Right atrium auricular region (tissue), 2 donors: ENCODE data around the gene SLC9A1. TPM values are rescaled to one million over a fixed set of nuclear protein-coding genes. Genes with fewer than 3 reads are reported as not detected.

Source experiments
- DNase-seq: peaks from one replicate; pipeline ENCODE4 v3.0.0-alpha.2; 2019; ENCODE audit warnings: low spot score
- H3K27ac ChIP-seq, 2 donors: fragments of 200-600 bp; sonication (generic); 1 replicate in 1 of 2; 2 replicates in 1 of 2; pipeline ENCODE4 v1.5.1; 2016 to 2019
- H3K27me3 ChIP-seq, 2 donors: fragments of 200-600 bp; sonication (generic); one replicate each; pipeline versions ENCODE4 v1.5.1 to v1.6.0; 2017 to 2019
- H3K36me3 ChIP-seq: fragments of 200-600 bp; sonication (generic); one replicate; pipeline ENCODE4 v1.5.1; 2016
- H3K4me1 ChIP-seq, 2 donors: fragments of 200-600 bp; sonication (generic); one replicate each; pipeline versions ENCODE4 v1.5.1 to v1.6.0; 2017 to 2019
- H3K4me3 ChIP-seq, 2 donors: fragments of 200-600 bp; sonication (generic); 1 replicate in 1 of 2; 2 replicates in 1 of 2; pipeline ENCODE4 v1.5.1; 2017 to 2019; ENCODE audit warnings: mild to moderate bottlenecking in 1 of 2, moderate library complexity in 1 of 2
- H3K9me3 ChIP-seq, 2 donors: fragments of 200-600 bp; sonication (generic); one replicate each; pipeline ENCODE4 v1.5.1; 2019
- total RNA-seq, 2 donors: library from RNA; depleted of rRNA; stranded (reverse); fragments of >200 nt; gene quantifications; one replicate each; pipeline ENCODE4 v1.1.0, GENCODE V29; 2016
- TF ChIP-seq, protein P1 (sequence below), 2 donors: fragments of 200-600 bp; sonication (generic); IDR thresholded peaks; one replicate each; pipeline ENCODE4 v1.5.1; 2019; ENCODE audit warnings: antibody characterized with exemption in 2 of 2

Gene SLC9A1
- total RNA-seq, 2 donors from 2014 or later = 20.0 to 28.3 TPM

- Histone ChIP-seq H3K36me3 (no peaks in the 10 kb centered on the region), H3K27me3 (no peaks in the 10 kb centered on the region), H3K27ac (peak overlapping the region; percentile 90 to 91), H3K9me3 (no peaks in the 10 kb centered on the region), H3K4me1 (peaks cover 0 to 60% of the 10 kb centered on the region in 2 donors), H3K4me3 (peak overlapping the region; percentile 65 to 82)
- TF ChIP-seq, protein P1, sequence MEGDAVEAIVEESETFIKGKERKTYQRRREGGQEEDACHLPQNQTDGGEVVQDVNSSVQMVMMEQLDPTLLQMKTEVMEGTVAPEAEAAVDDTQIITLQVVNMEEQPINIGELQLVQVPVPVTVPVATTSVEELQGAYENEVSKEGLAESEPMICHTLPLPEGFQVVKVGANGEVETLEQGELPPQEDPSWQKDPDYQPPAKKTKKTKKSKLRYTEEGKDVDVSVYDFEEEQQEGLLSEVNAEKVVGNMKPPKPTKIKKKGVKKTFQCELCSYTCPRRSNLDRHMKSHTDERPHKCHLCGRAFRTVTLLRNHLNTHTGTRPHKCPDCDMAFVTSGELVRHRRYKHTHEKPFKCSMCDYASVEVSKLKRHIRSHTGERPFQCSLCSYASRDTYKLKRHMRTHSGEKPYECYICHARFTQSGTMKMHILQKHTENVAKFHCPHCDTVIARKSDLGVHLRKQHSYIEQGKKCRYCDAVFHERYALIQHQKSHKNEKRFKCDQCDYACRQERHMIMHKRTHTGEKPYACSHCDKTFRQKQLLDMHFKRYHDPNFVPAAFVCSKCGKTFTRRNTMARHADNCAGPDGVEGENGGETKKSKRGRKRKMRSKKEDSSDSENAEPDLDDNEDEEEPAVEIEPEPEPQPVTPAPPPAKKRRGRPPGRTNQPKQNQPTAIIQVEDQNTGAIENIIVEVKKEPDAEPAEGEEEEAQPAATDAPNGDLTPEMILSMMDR (IDR thresholded peaks at IDR 0.05) = no peak
- no peak for DNase-seq
Measured at GRCh38 chr1:27153927-27154358, 982 bp downstream of the SLC9A1 start.

DNA sequence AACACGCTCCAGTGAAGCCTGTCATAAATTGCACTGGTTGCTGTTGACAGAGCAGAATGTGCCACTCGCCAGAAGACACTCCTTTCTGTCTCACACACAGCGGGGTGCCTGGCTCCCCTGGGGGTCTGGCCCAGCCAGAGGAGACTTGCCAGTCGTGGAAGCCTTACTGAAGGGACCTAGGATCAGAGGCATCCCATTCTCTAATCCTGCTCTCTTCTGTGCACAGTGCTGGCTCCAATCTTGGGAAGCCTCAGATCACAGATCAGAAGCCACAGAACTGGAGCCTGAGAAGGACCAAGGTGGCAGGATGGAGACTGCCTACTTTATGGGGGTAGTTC is 1.4 kb downstream of the SLC9A1 start:
- no peaks in the 10 kb centered on the region for H3K9me3 ChIP-seq
- H3K36me3 ChIP-seq = no peaks in the 10 kb centered on the region
- no peaks in the 10 kb centered on the region for H3K27me3 ChIP-seq
- DNase-seq = no peak
- peak overlapping the region; percentile 14 to 82 for H3K4me3 ChIP-seq
- peaks cover 0 to 65% of the 10 kb centered on the region in 2 donors for H3K4me1 ChIP-seq
- H3K27ac ChIP-seq = peak overlapping the region; percentile 90 to 91
- TF ChIP-seq, protein P1 (IDR thresholded peaks at IDR 0.05) = no peak

DNA sequence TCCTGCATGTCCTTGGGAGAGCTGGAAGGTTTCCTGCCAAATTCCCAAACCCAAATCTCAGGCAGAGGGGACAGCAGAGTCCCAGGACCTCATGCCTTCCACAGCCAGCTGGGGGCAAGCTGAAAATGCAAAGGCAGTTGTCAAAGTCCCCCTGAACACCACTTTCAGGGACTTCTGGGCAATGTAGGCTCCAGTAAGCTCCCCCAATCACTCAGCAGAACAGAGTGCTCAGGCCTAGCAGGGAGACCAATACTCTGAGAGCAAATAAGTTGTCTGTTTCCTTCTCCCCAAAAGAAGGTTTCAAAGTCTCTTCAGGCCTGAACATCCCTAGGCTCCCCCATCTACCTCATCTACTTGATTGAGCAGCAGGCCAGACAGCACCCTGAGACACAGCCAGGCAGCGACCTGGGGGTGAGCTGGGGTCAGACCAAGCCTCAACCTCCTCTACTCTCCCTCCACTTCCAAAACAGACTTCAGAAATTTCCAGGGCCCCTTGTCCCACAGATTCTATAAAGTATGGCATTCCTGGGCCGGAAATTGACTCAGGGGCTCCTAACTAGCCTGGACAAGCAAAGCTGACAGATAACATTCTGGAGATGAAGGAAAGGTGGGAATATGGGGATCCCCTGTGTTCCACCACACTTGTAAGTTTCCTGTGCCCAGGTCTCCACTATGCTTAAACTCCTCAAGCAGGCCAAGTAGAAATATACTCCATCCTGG is 1.9 kb downstream of the SLC9A1 start:
- H3K27me3 ChIP-seq = no peaks in the 10 kb centered on the region
- TF ChIP-seq, protein P1 (IDR thresholded peaks at IDR 0.05) = no peak

DNA sequence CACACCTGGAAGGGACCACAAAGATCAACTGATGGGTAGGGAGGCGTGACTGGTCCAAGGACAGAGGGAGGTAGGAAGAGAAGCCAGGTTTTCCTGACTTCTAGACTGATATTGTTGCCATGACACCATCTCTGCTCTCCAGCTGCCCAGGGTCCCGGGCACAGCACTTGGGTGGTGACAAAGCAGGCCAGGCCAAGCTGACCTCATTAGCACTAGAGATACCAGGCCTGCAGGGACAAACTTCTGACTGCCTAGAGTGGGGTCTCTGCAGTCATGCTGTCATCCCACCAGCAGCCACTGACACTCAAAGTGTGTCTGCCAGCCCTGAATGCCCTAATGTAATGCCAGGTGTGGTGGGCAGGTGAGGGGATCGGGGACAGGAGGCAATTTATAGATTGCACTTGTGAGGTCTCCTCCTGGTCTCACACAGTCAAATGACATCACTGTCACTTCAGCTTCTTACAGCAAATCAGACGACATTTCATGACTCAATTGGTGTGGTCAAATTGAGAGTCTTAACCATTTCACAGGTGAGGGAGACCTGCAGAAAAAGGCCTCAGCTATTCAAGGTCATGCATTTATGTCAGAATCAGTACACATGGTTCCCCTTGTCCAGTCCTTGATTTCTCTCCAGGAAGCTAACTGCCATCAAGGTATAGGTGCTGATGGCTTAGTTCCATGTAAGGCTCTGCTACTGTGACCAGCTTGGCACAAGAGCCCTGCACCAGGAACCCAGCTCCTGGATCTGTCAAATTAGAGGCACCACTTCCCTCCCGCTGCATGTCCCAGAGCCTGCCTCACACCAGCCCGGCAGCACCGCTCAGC is 2.7 kb downstream of the SLC9A1 start:
- no peak for DNase-seq
- Histone ChIP-seq H3K4me1 (peaks cover 0 to 76% of the 10 kb centered on the region in 2 donors), H3K27me3 (no peaks in the 10 kb centered on the region), H3K36me3 (no peaks in the 10 kb centered on the region), H3K4me3 (peak overlapping the region; percentile 14 to 82), H3K9me3 (no peaks in the 10 kb centered on the region), H3K27ac (peak overlapping the region; percentile 90 to 91)
- TF ChIP-seq, protein P1 (IDR thresholded peaks at IDR 0.05) = no peak

More for the DNA sequence above, 1.9 kb downstream of the SLC9A1 start:
- no peak for DNase-seq
- peak overlapping the region; percentile 90 to 91 for H3K27ac ChIP-seq
- H3K4me3 ChIP-seq = peak overlapping the region; percentile 14 to 82
- H3K9me3 ChIP-seq = no peaks in the 10 kb centered on the region
- H3K4me1 ChIP-seq = peaks cover 0 to 70% of the 10 kb centered on the region in 2 donors
- no peaks in the 10 kb centered on the region for H3K36me3 ChIP-seq

- Histone ChIP-seq H3K36me3 (no peaks in the 10 kb centered on the region), H3K27me3 (no peaks in the 10 kb centered on the region), H3K27ac (peak overlapping the region in 1 of 2 donors; percentile 10), H3K4me1 (peaks cover 0 to 87% of the 10 kb centered on the region in 2 donors), H3K4me3 (no peak overlapping the region), H3K9me3 (no peaks in the 10 kb centered on the region)
- no peak for DNase-seq
- TF ChIP-seq, protein P1 (IDR thresholded peaks at IDR 0.05) = no peak
Measured at GRCh38 chr1:27150641-27151040, 4.3 kb downstream of the SLC9A1 start.
